WTC11 (cell line): Measurements from ENCODE around the gene CALML3. TPM values are rescaled to one million over a fixed set of nuclear protein-coding genes. Genes with fewer than 3 reads are reported as not detected.

Experiments
- ATAC-seq: fragments of 200-7000 bp; cut with Tn5 transposase; 2 replicates; pipeline ENCODE4 v1.10.0; 2021; ENCODE audit warnings: mild to moderate bottlenecking, moderate library complexity
- CTCF ChIA-PET: fragments of 300-600 bp; sonication (Branson Sonifier 250); formaldehyde crosslinking; loops from one replicate; lab custom pipeline; 2021; ENCODE audit warnings: antibody characterized with exemption; lab: Charles Lee
- POLR2A ChIA-PET: fragments of 350-600 bp; sonication (Branson Sonifier 250); formaldehyde crosslinking; loops from one replicate; lab custom pipeline; 2021; ENCODE audit warnings: antibody characterized with exemption; lab: Charles Lee
- DNase-seq: peaks from one replicate; pipeline ENCODE4 v3.0.0; 2021; ENCODE audit warnings: low spot score
- H3K27ac Mint-ChIP-seq: 2 replicates; pipeline ENCODE4 v1.8.0; 2021; ENCODE audit warnings: mixed read lengths
- H3K27me3 Mint-ChIP-seq: 2 replicates; pipeline ENCODE4 v1.8.0; 2021; ENCODE audit warnings: low read depth, mild to moderate bottlenecking, moderate library complexity, mixed read lengths
- H3K36me3 Mint-ChIP-seq: 2 replicates; pipeline ENCODE4 v1.8.0; 2021; ENCODE audit warnings: mixed read lengths
- H3K4me1 Mint-ChIP-seq: 2 replicates; pipeline ENCODE4 v1.8.0; 2022; ENCODE audit warnings: mixed read lengths
- H3K4me3 Mint-ChIP-seq: 2 replicates; pipeline ENCODE4 v1.8.0; 2021; ENCODE audit warnings: mild to moderate bottlenecking, moderate library complexity, mixed read lengths
- H3K9me3 Mint-ChIP-seq: 2 replicates; pipeline ENCODE4 v1.8.0; 2021; ENCODE audit warnings: mixed read lengths
- ETV6 ChIP-seq: sonication (generic); formaldehyde crosslinking; IDR thresholded peaks from 2 replicates; pipeline ENCODE4 v1.8.1; 2022; ENCODE audit warnings: mild to moderate bottlenecking, missing genetic modification reagents
- FOXK1 ChIP-seq: sonication (generic); formaldehyde crosslinking; IDR thresholded peaks from 2 replicates; pipeline ENCODE4 v1.8.0; 2022; ENCODE audit warnings: mild to moderate bottlenecking, moderate library complexity, missing genetic modification reagents
- MXD4 ChIP-seq: fragments of 250-450 bp; sonication (Bioruptor Pico); IDR thresholded peaks from 2 replicates; pipeline ENCODE4 v1.8.0; 2021; ENCODE audit warnings: mild to moderate bottlenecking, moderate library complexity, borderline replicate concordance
- NFATC4 ChIP-seq: fragments of 250-450 bp; sonication (Bioruptor Pico); IDR thresholded peaks from 2 replicates; pipeline ENCODE4 v1.9.0; 2021; ENCODE audit warnings: mild to moderate bottlenecking
- NR2C2 ChIP-seq: sonication (generic); formaldehyde crosslinking; IDR thresholded peaks from 2 replicates; pipeline ENCODE4 v1.8.0; 2022; ENCODE audit warnings: mild to moderate bottlenecking, missing genetic modification reagents
- NR3C1 ChIP-seq: sonication (generic); formaldehyde crosslinking; conservative IDR thresholded peaks from 2 replicates; pipeline ENCODE4 v1.8.1; 2023; ENCODE audit warnings: low read depth, mild to moderate bottlenecking, missing genetic modification reagents
- PRRX2 ChIP-seq: fragments of 250-450 bp; sonication (Bioruptor Pico); IDR thresholded peaks from 2 replicates; pipeline ENCODE4 v1.8.0; 2021; ENCODE audit warnings: mild to moderate bottlenecking
- SMAD3 ChIP-seq: sonication (generic); formaldehyde crosslinking; IDR thresholded peaks from 2 replicates; pipeline ENCODE4 v1.8.0; 2022; ENCODE audit warnings: missing genetic modification reagents, mild to moderate bottlenecking, borderline replicate concordance
- TP53 ChIP-seq: sonication (generic); formaldehyde crosslinking; IDR thresholded peaks from 2 replicates; pipeline ENCODE4 v1.8.1; 2023; ENCODE audit warnings: mild to moderate bottlenecking, missing genetic modification reagents
- ZBTB21 ChIP-seq: sonication (generic); formaldehyde crosslinking; IDR thresholded peaks from 2 replicates; pipeline ENCODE4 v1.8.1; 2023; ENCODE audit warnings: mild to moderate bottlenecking, missing genetic modification reagents, borderline replicate concordance
- ZNF121 ChIP-seq: sonication (generic); formaldehyde crosslinking; IDR thresholded peaks from 2 replicates; pipeline ENCODE4 v1.8.0; 2023; ENCODE audit warnings: missing genetic modification reagents
- ZNF219 ChIP-seq: sonication (generic); formaldehyde crosslinking; IDR thresholded peaks from 2 replicates; pipeline ENCODE4 v1.8.0; 2023; ENCODE audit warnings: missing genetic modification reagents, mild to moderate bottlenecking, borderline replicate concordance
- ZNF317 ChIP-seq: sonication (generic); formaldehyde crosslinking; IDR thresholded peaks from 2 replicates; pipeline ENCODE4 v1.8.1; 2023; ENCODE audit warnings: low read depth, mild to moderate bottlenecking, moderate library complexity, missing genetic modification reagents, borderline replicate concordance
- ZNF416 ChIP-seq: fragments of 250-450 bp; sonication (Bioruptor Pico); IDR thresholded peaks from 2 replicates; pipeline ENCODE4 v1.9.0; 2021; ENCODE audit warnings: mild to moderate bottlenecking, inconsistent platforms
- total RNA-seq: library from RNA; stranded (reverse); gene quantifications from 3 replicates; pipeline ENCODE4 v1.2.3, GENCODE V29; 2021
- TF ChIP-seq, protein P1 (sequence below): fragments of 250-450 bp; sonication (Bioruptor Pico); IDR thresholded peaks from 2 replicates; pipeline ENCODE4 v1.9.0; 2021; ENCODE audit warnings: mild to moderate bottlenecking
- TF ChIP-seq, protein P2 (sequence below): sonication (generic); formaldehyde crosslinking; IDR thresholded peaks from 2 replicates; pipeline ENCODE4 v1.8.1; 2022; ENCODE audit warnings: low read depth, missing genetic modification reagents, borderline replicate concordance
- TF ChIP-seq, protein P3 (sequence below): sonication (generic); formaldehyde crosslinking; IDR thresholded peaks from 2 replicates; pipeline ENCODE4 v1.8.0; 2023; ENCODE audit warnings: missing genetic modification reagents, mild to moderate bottlenecking, borderline replicate concordance
- TF ChIP-seq, protein P4 (sequence below): sonication (generic); formaldehyde crosslinking; IDR thresholded peaks from 2 replicates; pipeline ENCODE4 v1.8.0; 2022; ENCODE audit warnings: missing genetic modification reagents
- TF ChIP-seq, protein P5 (sequence below): fragments of 250-450 bp; sonication (Bioruptor Pico); IDR thresholded peaks from 2 replicates; pipeline ENCODE4 v1.9.0; 2021; ENCODE audit warnings: moderate library complexity, mild to moderate bottlenecking, inconsistent platforms, borderline replicate concordance
- TF ChIP-seq, protein P6 (sequence below): sonication (generic); formaldehyde crosslinking; conservative IDR thresholded peaks from 2 replicates; pipeline ENCODE4 v1.8.1; 2022; ENCODE audit warnings: mild to moderate bottlenecking, missing genetic modification reagents

The CALML3 gene
- total RNA-seq, 1 experiment from 2014 or later, result not detected

DNA sequence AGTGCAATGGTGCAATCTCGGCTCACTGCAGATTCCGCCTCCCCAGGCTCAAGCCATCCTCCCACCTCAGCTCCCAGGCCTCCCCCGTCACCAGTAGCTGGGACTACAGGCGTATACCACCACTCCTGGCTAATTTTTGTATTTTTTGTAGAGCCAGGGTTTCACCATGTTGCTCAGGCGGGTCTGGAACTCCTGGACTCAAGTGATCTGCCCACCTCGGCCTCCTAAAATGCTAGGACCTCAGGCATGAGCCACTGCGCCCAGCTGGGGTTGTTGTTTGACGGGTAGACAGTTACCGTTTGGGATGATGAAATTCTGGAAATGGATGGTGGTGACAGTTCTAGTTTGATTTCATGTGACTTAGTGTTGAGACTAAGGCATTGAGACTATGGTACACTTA is 15.3 kb downstream of the CALML3 start:
- Mint-ChIP-seq H3K9me3 (peaks cover 32% of the 10 kb centered on the region), H3K27me3 (no peaks in the 10 kb centered on the region), H3K27ac (no peak overlapping the region), H3K4me3 (no peak overlapping the region), H3K36me3 (peaks cover 16% of the 10 kb centered on the region), H3K4me1 (peaks cover 6% of the 10 kb centered on the region)
- TF ChIP-seq ZBTB21 (CRISPR knock-in tag) (no peak), ZNF121 (no peak), ETV6 (CRISPR knock-in tag) (no peak), ZNF219 (CRISPR knock-in tag) (no peak)
- TF ChIP-seq, protein P1, sequence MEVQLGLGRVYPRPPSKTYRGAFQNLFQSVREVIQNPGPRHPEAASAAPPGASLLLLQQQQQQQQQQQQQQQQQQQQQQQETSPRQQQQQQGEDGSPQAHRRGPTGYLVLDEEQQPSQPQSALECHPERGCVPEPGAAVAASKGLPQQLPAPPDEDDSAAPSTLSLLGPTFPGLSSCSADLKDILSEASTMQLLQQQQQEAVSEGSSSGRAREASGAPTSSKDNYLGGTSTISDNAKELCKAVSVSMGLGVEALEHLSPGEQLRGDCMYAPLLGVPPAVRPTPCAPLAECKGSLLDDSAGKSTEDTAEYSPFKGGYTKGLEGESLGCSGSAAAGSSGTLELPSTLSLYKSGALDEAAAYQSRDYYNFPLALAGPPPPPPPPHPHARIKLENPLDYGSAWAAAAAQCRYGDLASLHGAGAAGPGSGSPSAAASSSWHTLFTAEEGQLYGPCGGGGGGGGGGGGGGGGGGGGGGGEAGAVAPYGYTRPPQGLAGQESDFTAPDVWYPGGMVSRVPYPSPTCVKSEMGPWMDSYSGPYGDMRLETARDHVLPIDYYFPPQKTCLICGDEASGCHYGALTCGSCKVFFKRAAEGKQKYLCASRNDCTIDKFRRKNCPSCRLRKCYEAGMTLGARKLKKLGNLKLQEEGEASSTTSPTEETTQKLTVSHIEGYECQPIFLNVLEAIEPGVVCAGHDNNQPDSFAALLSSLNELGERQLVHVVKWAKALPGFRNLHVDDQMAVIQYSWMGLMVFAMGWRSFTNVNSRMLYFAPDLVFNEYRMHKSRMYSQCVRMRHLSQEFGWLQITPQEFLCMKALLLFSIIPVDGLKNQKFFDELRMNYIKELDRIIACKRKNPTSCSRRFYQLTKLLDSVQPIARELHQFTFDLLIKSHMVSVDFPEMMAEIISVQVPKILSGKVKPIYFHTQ (CRISPR knock-in tag), result no peak
- TF ChIP-seq, protein P2, sequence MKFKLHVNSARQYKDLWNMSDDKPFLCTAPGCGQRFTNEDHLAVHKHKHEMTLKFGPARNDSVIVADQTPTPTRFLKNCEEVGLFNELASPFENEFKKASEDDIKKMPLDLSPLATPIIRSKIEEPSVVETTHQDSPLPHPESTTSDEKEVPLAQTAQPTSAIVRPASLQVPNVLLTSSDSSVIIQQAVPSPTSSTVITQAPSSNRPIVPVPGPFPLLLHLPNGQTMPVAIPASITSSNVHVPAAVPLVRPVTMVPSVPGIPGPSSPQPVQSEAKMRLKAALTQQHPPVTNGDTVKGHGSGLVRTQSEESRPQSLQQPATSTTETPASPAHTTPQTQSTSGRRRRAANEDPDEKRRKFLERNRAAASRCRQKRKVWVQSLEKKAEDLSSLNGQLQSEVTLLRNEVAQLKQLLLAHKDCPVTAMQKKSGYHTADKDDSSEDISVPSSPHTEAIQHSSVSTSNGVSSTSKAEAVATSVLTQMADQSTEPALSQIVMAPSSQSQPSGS (CRISPR knock-in tag), result no peak
- ChIA-PET POLR2A (no interaction called here), CTCF (no interaction called here)
- ATAC-seq, result no peak
- DNase-seq, result no peak

DNA sequence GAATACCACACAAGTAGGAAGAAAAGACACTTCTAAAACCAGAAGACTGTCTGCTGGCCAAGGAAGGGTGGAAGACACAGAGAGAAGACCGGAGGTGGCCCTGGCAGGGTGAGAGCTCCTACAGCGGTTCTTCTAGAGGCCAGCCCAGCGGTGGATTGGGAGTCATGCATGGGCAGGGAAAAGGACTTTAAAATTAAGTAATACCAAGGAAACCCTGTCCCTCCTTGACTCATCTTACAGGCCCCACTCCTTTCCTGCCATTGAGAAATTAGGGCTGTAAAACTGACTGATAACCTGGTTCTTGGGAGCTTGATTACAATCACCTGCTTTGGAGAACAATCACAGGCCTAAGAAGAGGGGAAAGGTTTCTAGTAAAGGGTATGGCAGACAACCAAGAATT is 16.1 kb downstream of the CALML3 start:
- POLR2A ChIA-PET, result no interaction called here
- H3K27ac Mint-ChIP-seq, result no peak overlapping the region
- H3K36me3 Mint-ChIP-seq, result peaks cover 16% of the 10 kb centered on the region
- peaks cover 32% of the 10 kb centered on the region for H3K9me3 Mint-ChIP-seq
- DNase-seq, result no peak
- no peak for TF ChIP-seq MXD4 (CRISPR knock-in tag)
- TF ChIP-seq FOXK1, result no peak
- no peak for TF ChIP-seq NR3C1
- TF ChIP-seq, all 79 proteins: peak for 0
- Mint-ChIP-seq H3K27me3 (no peaks in the 10 kb centered on the region), H3K4me3 (no peak overlapping the region), H3K4me1 (peaks cover 6% of the 10 kb centered on the region)
- CTCF ChIA-PET, result no interaction called here
- ATAC-seq, result no peak

DNA sequence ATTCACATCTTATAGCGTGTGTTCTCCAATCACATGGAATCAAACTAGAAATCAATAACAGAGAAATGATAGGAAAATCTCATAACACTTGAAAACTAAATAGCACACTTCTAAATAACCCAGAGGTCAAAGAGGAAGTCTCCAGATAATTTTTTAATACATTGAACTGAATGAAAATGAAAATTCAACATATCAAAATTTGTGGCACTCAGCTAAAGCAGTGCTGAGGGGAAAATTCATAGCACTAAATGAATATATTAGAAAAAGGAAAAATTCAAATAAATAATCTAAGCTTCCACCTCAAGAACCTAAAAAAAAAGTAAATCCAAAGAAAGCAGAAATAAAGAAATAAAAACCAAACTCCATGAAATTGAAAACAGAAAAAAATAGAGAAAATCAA is 17.3 kb downstream of the CALML3 start:
- no peak for ATAC-seq
- ChIA-PET POLR2A (no interaction called here), CTCF (no interaction called here)
- TF ChIP-seq, protein P3, sequence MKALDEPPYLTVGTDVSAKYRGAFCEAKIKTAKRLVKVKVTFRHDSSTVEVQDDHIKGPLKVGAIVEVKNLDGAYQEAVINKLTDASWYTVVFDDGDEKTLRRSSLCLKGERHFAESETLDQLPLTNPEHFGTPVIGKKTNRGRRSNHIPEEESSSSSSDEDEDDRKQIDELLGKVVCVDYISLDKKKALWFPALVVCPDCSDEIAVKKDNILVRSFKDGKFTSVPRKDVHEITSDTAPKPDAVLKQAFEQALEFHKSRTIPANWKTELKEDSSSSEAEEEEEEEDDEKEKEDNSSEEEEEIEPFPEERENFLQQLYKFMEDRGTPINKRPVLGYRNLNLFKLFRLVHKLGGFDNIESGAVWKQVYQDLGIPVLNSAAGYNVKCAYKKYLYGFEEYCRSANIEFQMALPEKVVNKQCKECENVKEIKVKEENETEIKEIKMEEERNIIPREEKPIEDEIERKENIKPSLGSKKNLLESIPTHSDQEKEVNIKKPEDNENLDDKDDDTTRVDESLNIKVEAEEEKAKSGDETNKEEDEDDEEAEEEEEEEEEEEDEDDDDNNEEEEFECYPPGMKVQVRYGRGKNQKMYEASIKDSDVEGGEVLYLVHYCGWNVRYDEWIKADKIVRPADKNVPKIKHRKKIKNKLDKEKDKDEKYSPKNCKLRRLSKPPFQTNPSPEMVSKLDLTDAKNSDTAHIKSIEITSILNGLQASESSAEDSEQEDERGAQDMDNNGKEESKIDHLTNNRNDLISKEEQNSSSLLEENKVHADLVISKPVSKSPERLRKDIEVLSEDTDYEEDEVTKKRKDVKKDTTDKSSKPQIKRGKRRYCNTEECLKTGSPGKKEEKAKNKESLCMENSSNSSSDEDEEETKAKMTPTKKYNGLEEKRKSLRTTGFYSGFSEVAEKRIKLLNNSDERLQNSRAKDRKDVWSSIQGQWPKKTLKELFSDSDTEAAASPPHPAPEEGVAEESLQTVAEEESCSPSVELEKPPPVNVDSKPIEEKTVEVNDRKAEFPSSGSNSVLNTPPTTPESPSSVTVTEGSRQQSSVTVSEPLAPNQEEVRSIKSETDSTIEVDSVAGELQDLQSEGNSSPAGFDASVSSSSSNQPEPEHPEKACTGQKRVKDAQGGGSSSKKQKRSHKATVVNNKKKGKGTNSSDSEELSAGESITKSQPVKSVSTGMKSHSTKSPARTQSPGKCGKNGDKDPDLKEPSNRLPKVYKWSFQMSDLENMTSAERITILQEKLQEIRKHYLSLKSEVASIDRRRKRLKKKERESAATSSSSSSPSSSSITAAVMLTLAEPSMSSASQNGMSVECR (CRISPR knock-in tag), result no peak
- TF ChIP-seq ZNF317 (no peak), NFATC4 (no peak), TP53 (no peak), ZNF416 (CRISPR knock-in tag) (no peak), PRRX2 (no peak), NR2C2 (CRISPR knock-in tag) (no peak), NR3C1 (no peak), SMAD3 (CRISPR knock-in tag) (no peak), ZBTB21 (CRISPR knock-in tag) (no peak)
- TF ChIP-seq, protein P4, sequence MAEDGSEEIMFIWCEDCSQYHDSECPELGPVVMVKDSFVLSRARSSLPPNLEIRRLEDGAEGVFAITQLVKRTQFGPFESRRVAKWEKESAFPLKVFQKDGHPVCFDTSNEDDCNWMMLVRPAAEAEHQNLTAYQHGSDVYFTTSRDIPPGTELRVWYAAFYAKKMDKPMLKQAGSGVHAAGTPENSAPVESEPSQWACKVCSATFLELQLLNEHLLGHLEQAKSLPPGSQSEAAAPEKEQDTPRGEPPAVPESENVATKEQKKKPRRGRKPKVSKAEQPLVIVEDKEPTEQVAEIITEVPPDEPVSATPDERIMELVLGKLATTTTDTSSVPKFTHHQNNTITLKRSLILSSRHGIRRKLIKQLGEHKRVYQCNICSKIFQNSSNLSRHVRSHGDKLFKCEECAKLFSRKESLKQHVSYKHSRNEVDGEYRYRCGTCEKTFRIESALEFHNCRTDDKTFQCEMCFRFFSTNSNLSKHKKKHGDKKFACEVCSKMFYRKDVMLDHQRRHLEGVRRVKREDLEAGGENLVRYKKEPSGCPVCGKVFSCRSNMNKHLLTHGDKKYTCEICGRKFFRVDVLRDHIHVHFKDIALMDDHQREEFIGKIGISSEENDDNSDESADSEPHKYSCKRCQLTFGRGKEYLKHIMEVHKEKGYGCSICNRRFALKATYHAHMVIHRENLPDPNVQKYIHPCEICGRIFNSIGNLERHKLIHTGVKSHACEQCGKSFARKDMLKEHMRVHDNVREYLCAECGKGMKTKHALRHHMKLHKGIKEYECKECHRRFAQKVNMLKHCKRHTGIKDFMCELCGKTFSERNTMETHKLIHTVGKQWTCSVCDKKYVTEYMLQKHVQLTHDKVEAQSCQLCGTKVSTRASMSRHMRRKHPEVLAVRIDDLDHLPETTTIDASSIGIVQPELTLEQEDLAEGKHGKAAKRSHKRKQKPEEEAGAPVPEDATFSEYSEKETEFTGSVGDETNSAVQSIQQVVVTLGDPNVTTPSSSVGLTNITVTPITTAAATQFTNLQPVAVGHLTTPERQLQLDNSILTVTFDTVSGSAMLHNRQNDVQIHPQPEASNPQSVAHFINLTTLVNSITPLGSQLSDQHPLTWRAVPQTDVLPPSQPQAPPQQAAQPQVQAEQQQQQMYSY (CRISPR knock-in tag), result no peak
- TF ChIP-seq, protein P5, sequence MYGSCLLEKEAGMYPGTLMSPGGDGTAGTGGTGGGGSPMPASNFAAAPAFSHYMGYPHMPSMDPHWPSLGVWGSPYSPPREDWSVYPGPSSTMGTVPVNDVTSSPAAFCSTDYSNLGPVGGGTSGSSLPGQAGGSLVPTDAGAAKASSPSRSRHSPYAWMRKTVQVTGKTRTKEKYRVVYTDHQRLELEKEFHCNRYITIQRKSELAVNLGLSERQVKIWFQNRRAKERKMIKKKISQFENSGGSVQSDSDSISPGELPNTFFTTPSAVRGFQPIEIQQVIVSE, result no peak
- TF ChIP-seq, protein P6, sequence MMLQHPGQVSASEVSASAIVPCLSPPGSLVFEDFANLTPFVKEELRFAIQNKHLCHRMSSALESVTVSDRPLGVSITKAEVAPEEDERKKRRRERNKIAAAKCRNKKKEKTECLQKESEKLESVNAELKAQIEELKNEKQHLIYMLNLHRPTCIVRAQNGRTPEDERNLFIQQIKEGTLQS (CRISPR knock-in tag), result no peak

More for the DNA sequence above, 17.3 kb downstream of the CALML3 start:
- Mint-ChIP-seq H3K27ac (no peak overlapping the region), H3K36me3 (peaks cover 16% of the 10 kb centered on the region), H3K9me3 (peaks cover 32% of the 10 kb centered on the region), H3K4me3 (no peak overlapping the region), H3K27me3 (no peaks in the 10 kb centered on the region), H3K4me1 (peaks cover 6% of the 10 kb centered on the region)
- no peak for DNase-seq
